Cardiac septum (tissue), 1 donor: ENCODE measurements around the gene ARHGAP22. TPM values are rescaled to one million over a fixed set of nuclear protein-coding genes. Genes with fewer than 3 reads are reported as not detected.

Experiments
- DNase-seq: peaks from one replicate; pipeline ENCODE4 v3.0.0-alpha.2; 2020; ENCODE audit warnings: low spot score
- intact Hi-C: fragments of 100-400 bp; cut with DNase I; formaldehyde crosslinking; loops from one replicate; pipeline ENCODE4 v1.14.0; 2022
- total RNA-seq: library from RNA; stranded (reverse); fragmentation: NEBNext Ultra II Directional; extraction: Animal tissue kit (Norgen Biotek cat#: 25700); gene quantifications from one replicate; pipeline ENCODE4 v1.2.1, GENCODE V29; 2021
- donor health status: DM: no; HTN: no; CAD: no.

ARHGAP22 gene
- total RNA-seq, 1 donor from 2014 or later = 4.4 TPM

- intact Hi-C loops = no loop called here
- DNase-seq = no peak
Observed at GRCh38 chr10:48453451-48454301, 151.2 kb downstream of the ARHGAP22 start.

- DNase-seq = peak; percentile 70
- intact Hi-C loops = no loop called here
Observed at GRCh38 chr10:48452879-48453412, 151.9 kb downstream of the ARHGAP22 start.

- peak; percentile 51 for DNase-seq
- intact Hi-C loops = no loop called here
Observed at GRCh38 chr10:48451969-48452878, 152.6 kb downstream of the ARHGAP22 start.

- intact Hi-C loops = no loop called here
- DNase-seq = peak; percentile 74
Observed at GRCh38 chr10:48450741-48451466, 154.0 kb downstream of the ARHGAP22 start.

GRCh38 chr10:48450233-48450740 is 154.6 kb downstream of the ARHGAP22 start:
- peak; percentile 75 for DNase-seq

DNA sequence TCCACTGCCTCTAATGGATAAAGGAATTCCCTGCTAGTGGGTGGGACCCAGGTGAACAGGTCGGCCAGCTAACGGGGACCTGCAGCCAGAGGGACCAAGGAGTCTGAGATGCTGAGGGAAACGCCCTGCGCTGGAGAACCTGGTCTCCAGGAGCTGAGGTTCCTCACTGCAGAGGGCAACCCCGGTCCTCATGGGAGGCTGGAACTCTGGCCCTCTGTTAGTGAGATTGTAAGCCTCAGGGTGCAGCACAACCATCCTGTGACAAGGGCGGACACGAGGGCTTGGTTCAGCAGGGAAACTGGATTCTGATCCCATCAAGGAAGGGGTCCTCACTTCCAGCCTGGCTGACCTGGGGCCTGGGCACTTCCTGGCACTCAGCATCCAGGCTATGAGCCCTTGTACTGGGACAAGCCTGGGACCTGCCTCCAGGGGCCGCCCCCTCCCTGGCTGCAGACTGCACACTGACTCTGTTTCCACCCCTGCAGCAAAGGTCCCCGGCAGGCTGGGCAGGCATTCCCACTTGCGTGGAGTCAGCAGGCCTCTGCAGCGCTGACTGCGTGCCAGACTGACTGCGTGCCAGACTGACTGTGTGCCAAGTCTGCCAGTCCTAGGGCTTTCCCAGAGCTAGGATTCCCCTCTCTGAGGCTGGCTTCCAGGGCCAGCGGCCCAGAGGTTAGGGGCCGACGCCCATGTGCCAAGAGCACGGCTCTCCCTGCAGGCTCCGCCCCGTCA is 155.2 kb downstream of the ARHGAP22 start:
- intact Hi-C loops = no loop called here
- no peak for DNase-seq

More at GRCh38 chr10:48450233-48450740, 154.6 kb downstream of the ARHGAP22 start:
- intact Hi-C loops = no loop called here

DNA sequence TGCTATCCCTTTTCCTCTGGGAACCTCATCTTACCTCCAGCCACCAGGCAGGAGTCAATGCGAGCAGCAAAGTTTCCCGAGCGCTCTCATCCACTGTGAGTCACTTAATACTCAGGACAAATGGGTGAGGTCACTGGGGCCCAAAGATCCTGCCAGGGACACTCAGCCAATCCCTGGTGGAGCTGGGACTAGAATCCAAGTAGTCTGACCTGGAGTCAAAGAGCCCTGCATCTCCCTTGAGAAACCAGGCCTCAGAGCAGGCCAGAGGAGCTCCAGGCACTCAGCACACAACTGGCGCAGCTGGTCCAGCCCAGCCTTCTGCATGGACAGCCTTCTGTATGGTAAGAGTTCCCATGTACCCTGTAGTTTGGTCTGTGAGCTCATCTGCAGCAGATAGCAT is 156.1 kb downstream of the ARHGAP22 start:
- intact Hi-C loops = no loop called here
- DNase-seq = peak; percentile 70

- peak; percentile 43 for DNase-seq
- intact Hi-C loops = no loop called here
Observed at GRCh38 chr10:48447356-48448215, 157.3 kb downstream of the ARHGAP22 start.

GRCh38 chr10:48446785-48447184 is 158.1 kb downstream of the ARHGAP22 start:
- DNase-seq = peak; percentile 57
- intact Hi-C loops = no loop called here

- DNase-seq = peak; percentile 65
- intact Hi-C loops = no loop called here
Observed at GRCh38 chr10:48445932-48446331, 158.9 kb downstream of the ARHGAP22 start.

GRCh38 chr10:48444861-48445841 is 159.7 kb downstream of the ARHGAP22 start:
- DNase-seq = peak; percentile 71
- intact Hi-C loops = no loop called here

- no peak for DNase-seq
- intact Hi-C loops = no loop called here
Observed at GRCh38 chr10:48444266-48444665, 160.6 kb downstream of the ARHGAP22 start.

DNA sequence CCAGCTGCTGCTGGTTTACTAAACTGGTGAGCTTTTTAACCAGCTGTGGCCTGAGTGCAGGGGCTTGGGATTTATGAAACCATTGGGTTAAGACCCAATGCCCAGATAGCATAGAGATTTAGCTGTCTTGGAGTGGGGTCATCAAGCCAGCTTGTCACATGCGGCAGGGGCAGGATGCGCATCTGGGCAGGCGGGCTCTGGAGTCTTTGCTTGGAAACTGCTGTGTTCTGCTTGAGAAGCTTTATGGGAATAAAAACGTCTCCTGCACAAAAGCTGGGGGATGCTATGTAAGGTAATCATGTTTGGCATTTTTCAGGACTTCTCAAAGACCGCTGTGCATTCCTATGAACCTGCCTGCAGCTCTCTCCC is 162.1 kb downstream of the ARHGAP22 start:
- no peak for DNase-seq
- intact Hi-C loops = no loop called here

DNA sequence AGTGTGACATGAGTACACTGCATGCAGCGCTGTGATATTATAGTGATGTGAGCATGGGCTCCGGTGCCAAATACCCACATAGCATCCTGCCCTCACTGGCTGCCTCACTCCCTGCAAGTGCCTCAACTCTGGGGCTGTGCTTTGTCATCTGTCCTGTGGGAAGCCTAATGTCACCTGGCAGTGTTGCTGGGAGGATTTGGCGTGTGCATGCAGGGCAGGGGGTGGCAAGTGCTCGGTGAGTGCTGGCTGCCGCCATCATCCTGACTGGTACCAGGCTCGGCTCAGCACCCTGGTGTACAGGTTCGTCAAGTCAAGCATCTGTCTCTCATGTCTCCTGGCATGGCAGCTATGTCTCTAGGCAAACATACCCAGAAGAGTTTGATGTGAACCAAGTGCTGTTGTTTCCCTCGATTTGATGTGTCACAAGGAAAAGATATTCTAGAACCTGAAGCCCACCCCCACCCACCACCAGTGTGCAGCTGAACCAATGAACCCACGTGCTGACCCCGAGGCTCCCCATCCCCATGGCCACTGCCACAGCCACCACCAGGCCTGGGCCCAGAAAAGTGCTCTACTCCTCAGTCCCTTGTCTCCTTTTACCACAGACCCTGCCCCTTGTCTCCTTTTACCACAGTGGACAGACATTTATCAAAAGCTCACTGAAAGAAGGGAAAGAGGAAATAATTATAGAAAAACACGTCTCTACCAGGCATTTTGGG is 162.6 kb downstream of the ARHGAP22 start:
- intact Hi-C loops = no loop called here
- DNase-seq = no peak

GRCh38 chr10:48440771-48441170 is 164.1 kb downstream of the ARHGAP22 start:
- intact Hi-C loops = no loop called here

GRCh38 chr10:48439581-48440041 is 165.3 kb downstream of the ARHGAP22 start:
- intact Hi-C loops = no loop called here
- no peak for DNase-seq

More at GRCh38 chr10:48440771-48441170, 164.1 kb downstream of the ARHGAP22 start:
- DNase-seq = no peak
